Adrenal gland (tissue), 5 donors: ENCODE data around the gene BOD1L1.

Source experiments
- POLR2A ChIP-seq, 2 donors: fragments of 450-650 bp; IDR thresholded peaks; one replicate each; pipeline ENCODE4 v1.6.1; 2017; ENCODE audit warnings: antibody characterized with exemption in 2 of 2, mild to moderate bottlenecking in 2 of 2, moderate library complexity in 1 of 2
- TF ChIP-seq, protein P1 (sequence below), 6 experiments: fragments of 450-650 bp in 4 of 6; fragments of 200-600 bp in 2 of 6; sonication (generic) in 1 of 6; IDR thresholded peaks; 1 replicate in 5 of 6; 2 replicates in 1 of 6; pipeline versions ENCODE4 v1.5.1 to v1.8.0; 2016 to 2021; ENCODE audit warnings: antibody characterized with exemption in 6 of 6, mild to moderate bottlenecking in 2 of 6, moderate library complexity in 1 of 6
- donor health status: DM: no; HTN: no; CAD: no.

DNA sequence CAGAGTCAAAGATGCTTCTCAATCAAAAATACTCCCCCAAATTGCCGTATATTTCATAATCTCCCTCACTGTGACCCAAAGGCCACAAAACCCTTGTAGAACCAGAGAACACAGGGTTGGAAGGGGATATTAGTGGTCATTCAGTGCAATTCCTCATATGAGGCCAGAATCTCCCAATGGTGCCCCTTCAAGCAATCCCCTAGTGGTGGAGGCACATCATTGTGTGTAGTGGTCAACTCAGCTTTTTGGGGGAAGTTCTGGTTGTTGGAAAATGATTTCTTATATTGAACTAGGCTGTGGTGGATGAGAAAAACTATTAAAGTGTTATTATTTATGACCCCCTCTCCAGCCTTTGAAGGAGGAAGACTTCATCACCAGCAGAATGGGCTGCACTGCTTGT is 17.6 kb upstream of the BOD1L1 start:
- TF ChIP-seq, protein P1, sequence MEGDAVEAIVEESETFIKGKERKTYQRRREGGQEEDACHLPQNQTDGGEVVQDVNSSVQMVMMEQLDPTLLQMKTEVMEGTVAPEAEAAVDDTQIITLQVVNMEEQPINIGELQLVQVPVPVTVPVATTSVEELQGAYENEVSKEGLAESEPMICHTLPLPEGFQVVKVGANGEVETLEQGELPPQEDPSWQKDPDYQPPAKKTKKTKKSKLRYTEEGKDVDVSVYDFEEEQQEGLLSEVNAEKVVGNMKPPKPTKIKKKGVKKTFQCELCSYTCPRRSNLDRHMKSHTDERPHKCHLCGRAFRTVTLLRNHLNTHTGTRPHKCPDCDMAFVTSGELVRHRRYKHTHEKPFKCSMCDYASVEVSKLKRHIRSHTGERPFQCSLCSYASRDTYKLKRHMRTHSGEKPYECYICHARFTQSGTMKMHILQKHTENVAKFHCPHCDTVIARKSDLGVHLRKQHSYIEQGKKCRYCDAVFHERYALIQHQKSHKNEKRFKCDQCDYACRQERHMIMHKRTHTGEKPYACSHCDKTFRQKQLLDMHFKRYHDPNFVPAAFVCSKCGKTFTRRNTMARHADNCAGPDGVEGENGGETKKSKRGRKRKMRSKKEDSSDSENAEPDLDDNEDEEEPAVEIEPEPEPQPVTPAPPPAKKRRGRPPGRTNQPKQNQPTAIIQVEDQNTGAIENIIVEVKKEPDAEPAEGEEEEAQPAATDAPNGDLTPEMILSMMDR (IDR thresholded peaks at IDR 0.05), result no peak
- TF ChIP-seq POLR2A (IDR thresholded peaks at IDR 0.05), result no peak
